ENCODE results near the gene ATP8B4. TPM values are rescaled to one million over a fixed set of nuclear protein-coding genes. Genes with fewer than 3 reads are reported as not detected.

Gene ATP8B4
- total and polyA plus RNA-seq, 4 donors: 3.6 to 37.1 (median 6.3) TPM

- 64% methylated on average over 3 of the region's 4 CpGs for WGBS (ENCODE audit: insufficient coverage)
- no peak for DNase-seq (ENCODE audit: low read depth in 4 of 6, low spot score in 6 of 6)
- Histone ChIP-seq H3K36me3 (ENCODE audit: control insufficient read depth, insufficient read depth, low read length) (no peaks in the 10 kb centered on the region), H3K27me3 (ENCODE audit: control insufficient read depth, insufficient read depth, low read length) (no peaks in the 10 kb centered on the region), H3K4me3 (ENCODE audit: low read depth, low read length) (no peak overlapping the region), H3K9me3 (ENCODE audit: control insufficient read depth, insufficient read depth, low read length) (no peaks in the 10 kb centered on the region), H3K4me1 (ENCODE audit: control insufficient read depth, insufficient read depth, low read length) (no peaks in the 10 kb centered on the region), H3K27ac (ENCODE audit: low read depth, low read length) (no peak overlapping the region)
These were observed 7.0 kb upstream of the ATP8B4 start for GRCh38 chr15:50126072-50126471.

GRCh38 chr15:50124631-50125030, 5.6 kb upstream of the ATP8B4 start:
- H3K27me3 ChIP-seq (ENCODE audit: control insufficient read depth, insufficient read depth, low read length): no peaks in the 10 kb centered on the region
- H3K27ac ChIP-seq (ENCODE audit: low read depth, low read length): no peak overlapping the region
- no peaks in the 10 kb centered on the region for H3K4me1 ChIP-seq (ENCODE audit: control insufficient read depth, insufficient read depth, low read length)
- no peaks in the 10 kb centered on the region for H3K9me3 ChIP-seq (ENCODE audit: control insufficient read depth, insufficient read depth, low read length)
- no peak for DNase-seq (ENCODE audit: low read depth in 4 of 6, low spot score in 6 of 6)
- H3K4me3 ChIP-seq (ENCODE audit: low read depth, low read length): no peak overlapping the region
- no peaks in the 10 kb centered on the region for H3K36me3 ChIP-seq (ENCODE audit: control insufficient read depth, insufficient read depth, low read length)

DNA sequence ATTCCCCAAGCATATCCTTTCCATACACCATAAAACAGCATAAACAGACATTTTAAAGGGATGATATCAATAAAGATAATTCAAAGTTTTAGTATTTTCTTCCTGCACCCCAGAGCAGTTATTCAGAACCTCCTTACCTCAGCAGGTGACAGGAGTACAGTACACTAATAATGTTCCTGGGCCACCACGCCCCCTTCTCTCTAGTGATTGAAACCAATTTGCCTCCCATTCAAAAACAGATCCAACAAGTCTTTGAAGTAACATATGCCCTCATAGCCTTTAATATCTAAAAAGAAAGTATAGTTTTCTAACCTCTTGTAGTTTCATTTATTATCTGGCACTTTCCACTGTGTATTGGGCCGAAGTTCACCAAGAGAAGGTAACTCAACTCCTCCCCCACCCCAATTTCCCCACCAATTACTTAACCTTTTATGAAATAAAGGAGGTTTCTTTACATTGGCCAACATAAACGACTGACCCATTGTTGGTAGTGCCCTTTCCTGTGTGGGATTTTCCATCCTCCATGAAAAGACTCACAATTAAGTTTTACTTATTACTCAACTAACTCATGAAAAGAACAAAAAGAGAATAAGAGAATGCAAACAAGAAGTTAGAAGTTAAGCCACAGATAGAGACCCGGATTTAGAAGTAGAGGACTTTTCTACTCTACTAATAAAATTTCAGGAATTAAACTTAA, 5.0 kb upstream of the ATP8B4 start:
- no peaks in the 10 kb centered on the region for H3K9me3 ChIP-seq (ENCODE audit: control insufficient read depth, insufficient read depth, low read length)
- H3K4me3 ChIP-seq (ENCODE audit: low read depth, low read length): no peak overlapping the region
- 80% methylated on average over 1 of the region's 4 CpGs for WGBS (ENCODE audit: insufficient coverage)
- H3K27me3 ChIP-seq (ENCODE audit: control insufficient read depth, insufficient read depth, low read length): no peaks in the 10 kb centered on the region
- H3K27ac ChIP-seq (ENCODE audit: low read depth, low read length): no peak overlapping the region
- H3K4me1 ChIP-seq (ENCODE audit: control insufficient read depth, insufficient read depth, low read length): no peaks in the 10 kb centered on the region
- H3K36me3 ChIP-seq (ENCODE audit: control insufficient read depth, insufficient read depth, low read length): no peaks in the 10 kb centered on the region
- DNase-seq (ENCODE audit: low read depth in 4 of 6, low spot score in 6 of 6): no peak

DNA sequence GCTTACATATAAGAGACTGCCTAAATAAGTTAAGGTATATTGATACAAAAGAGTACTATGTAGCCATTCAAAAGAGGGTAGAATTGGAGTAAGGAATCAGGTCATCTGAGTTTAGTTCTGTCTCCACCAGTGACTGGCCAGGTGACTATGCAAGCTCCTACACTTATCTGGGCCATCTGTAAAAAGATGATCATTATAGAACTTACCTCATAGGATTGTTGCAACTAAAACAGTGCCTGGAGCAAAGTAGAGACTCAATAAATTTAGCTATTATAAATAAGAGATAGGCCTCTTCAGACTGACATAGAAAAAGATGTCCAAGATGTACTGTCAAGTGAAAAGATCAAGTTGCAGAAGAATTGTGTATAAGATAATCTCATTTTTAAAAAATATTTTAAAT, 1.7 kb upstream of the ATP8B4 start:
- Histone ChIP-seq H3K4me1 (ENCODE audit: control insufficient read depth, insufficient read depth, low read length) (no peaks in the 10 kb centered on the region), H3K9me3 (ENCODE audit: control insufficient read depth, insufficient read depth, low read length) (no peaks in the 10 kb centered on the region), H3K36me3 (ENCODE audit: control insufficient read depth, insufficient read depth, low read length) (no peaks in the 10 kb centered on the region), H3K27ac (ENCODE audit: low read depth, low read length) (no peak overlapping the region), H3K4me3 (ENCODE audit: low read depth, low read length) (no peak overlapping the region), H3K27me3 (ENCODE audit: control insufficient read depth, insufficient read depth, low read length) (no peaks in the 10 kb centered on the region)
- no peak for DNase-seq (ENCODE audit: low read depth in 4 of 6, low spot score in 6 of 6)

- Histone ChIP-seq H3K27ac (ENCODE audit: low read depth, low read length) (no peak overlapping the region), H3K4me1 (ENCODE audit: control insufficient read depth, insufficient read depth, low read length) (no peaks in the 10 kb centered on the region), H3K4me3 (ENCODE audit: low read depth, low read length) (no peak overlapping the region), H3K36me3 (ENCODE audit: control insufficient read depth, insufficient read depth, low read length) (no peaks in the 10 kb centered on the region), H3K9me3 (ENCODE audit: control insufficient read depth, insufficient read depth, low read length) (no peaks in the 10 kb centered on the region), H3K27me3 (ENCODE audit: control insufficient read depth, insufficient read depth, low read length) (no peaks in the 10 kb centered on the region)
- no peak for DNase-seq (ENCODE audit: low read depth in 4 of 6, low spot score in 6 of 6)
These were observed 1.5 kb downstream of the ATP8B4 start for GRCh38 chr15:50117431-50118027.

DNA sequence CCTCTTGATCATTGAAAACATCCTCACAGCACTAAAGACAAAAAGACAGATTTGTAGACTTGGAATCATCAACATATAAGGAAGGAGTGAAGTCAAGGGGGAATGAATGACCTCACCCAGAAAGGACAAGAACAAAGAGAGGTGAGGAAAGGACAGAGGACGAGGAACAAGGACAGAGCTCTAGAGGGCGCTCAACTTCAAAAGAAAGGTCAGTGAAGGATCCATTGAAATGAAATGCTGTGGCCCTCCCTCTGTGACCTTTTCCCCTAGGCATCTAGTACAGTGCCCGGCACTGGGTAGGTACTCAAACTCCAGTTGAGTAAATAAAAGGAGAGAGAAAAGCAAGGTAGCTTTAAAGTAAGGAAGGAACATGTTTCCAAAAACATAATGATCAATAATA, 2.6 kb downstream of the ATP8B4 start:
- Histone ChIP-seq H3K4me1 (ENCODE audit: control insufficient read depth, insufficient read depth, low read length) (no peaks in the 10 kb centered on the region), H3K9me3 (ENCODE audit: control insufficient read depth, insufficient read depth, low read length) (no peaks in the 10 kb centered on the region), H3K27me3 (ENCODE audit: control insufficient read depth, insufficient read depth, low read length) (no peaks in the 10 kb centered on the region), H3K4me3 (ENCODE audit: low read depth, low read length) (no peak overlapping the region), H3K36me3 (ENCODE audit: control insufficient read depth, insufficient read depth, low read length) (no peaks in the 10 kb centered on the region), H3K27ac (ENCODE audit: low read depth, low read length) (no peak overlapping the region)
- DNase-seq (ENCODE audit: low read depth in 4 of 6, low spot score in 6 of 6): no peak
- WGBS (ENCODE audit: insufficient coverage): 20% methylated on average over 1 of the region's 3 CpGs

DNA sequence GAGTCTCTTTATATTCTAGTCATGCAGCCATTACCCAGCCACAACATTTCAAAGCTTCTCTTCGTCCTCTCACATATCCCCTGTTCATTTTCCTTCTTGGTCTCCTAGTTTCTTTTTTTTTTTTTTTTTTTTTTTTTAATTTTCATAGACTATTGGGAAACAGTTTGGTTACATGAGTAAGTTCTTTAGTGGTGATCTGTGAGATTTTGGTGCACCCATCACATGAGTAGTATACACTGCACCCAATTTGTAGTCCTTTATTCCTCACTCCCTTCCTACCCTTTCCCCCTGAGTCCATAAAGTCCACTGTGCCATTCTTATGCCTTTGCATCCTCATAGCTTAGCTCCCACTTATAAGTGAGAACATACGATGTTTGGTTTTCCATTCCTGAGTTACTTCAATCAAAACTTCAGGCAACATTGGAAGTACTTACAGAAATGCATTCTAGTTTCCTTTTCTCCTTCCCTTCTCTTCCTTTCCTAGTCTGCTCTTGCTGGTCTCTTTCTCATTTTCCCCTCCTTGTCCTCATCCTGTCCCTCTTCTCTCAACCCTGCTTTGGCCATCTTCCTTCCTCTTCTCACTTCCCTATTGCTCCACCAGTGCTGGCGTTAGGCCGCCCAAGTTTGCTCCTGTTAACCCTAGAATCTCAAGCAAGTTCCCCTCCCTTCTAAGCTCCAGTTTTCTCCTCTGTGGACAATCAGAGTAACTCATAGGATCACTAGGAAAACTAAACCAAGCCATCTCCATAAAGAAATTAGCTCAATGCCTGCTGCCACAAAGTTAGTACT, 4.8 kb downstream of the ATP8B4 start:
- Histone ChIP-seq H3K36me3 (ENCODE audit: control insufficient read depth, insufficient read depth, low read length) (no peaks in the 10 kb centered on the region), H3K9me3 (ENCODE audit: control insufficient read depth, insufficient read depth, low read length) (no peaks in the 10 kb centered on the region), H3K27me3 (ENCODE audit: control insufficient read depth, insufficient read depth, low read length) (no peaks in the 10 kb centered on the region), H3K27ac (ENCODE audit: low read depth, low read length) (no peak overlapping the region), H3K4me1 (ENCODE audit: control insufficient read depth, insufficient read depth, low read length) (no peaks in the 10 kb centered on the region), H3K4me3 (ENCODE audit: low read depth, low read length) (no peak overlapping the region)
- DNase-seq (ENCODE audit: low read depth in 4 of 6, low spot score in 6 of 6): no peak
- WGBS (ENCODE audit: insufficient coverage): 95% methylated on average over 3 of the region's 4 CpGs

DNA sequence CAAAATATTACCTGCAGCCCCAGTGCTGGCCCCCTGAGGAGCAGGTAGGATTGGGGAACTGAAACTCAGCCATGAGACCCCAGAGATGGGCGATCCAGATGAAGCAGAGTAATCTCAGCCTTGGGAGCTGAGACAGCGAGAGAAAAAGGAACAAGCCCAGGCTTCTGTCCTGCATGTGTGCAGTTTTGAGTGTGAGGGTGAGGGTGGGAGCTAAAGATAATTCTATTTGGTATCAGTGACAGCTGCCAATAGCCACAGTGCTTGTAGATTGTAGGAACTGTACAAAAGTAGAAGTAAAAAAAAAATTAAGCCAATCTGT, 5.9 kb downstream of the ATP8B4 start:
- no peak overlapping the region for H3K27ac ChIP-seq (ENCODE audit: low read depth, low read length)
- no peak for DNase-seq (ENCODE audit: low read depth in 4 of 6, low spot score in 6 of 6)
- no peaks in the 10 kb centered on the region for H3K27me3 ChIP-seq (ENCODE audit: control insufficient read depth, insufficient read depth, low read length)
- no peaks in the 10 kb centered on the region for H3K36me3 ChIP-seq (ENCODE audit: control insufficient read depth, insufficient read depth, low read length)
- no peaks in the 10 kb centered on the region for H3K4me1 ChIP-seq (ENCODE audit: control insufficient read depth, insufficient read depth, low read length)
- H3K9me3 ChIP-seq (ENCODE audit: control insufficient read depth, insufficient read depth, low read length): no peaks in the 10 kb centered on the region
- H3K4me3 ChIP-seq (ENCODE audit: low read depth, low read length): no peak overlapping the region
- WGBS (ENCODE audit: insufficient coverage): 100% methylated on average over 2 of the region's 2 CpGs

DNA sequence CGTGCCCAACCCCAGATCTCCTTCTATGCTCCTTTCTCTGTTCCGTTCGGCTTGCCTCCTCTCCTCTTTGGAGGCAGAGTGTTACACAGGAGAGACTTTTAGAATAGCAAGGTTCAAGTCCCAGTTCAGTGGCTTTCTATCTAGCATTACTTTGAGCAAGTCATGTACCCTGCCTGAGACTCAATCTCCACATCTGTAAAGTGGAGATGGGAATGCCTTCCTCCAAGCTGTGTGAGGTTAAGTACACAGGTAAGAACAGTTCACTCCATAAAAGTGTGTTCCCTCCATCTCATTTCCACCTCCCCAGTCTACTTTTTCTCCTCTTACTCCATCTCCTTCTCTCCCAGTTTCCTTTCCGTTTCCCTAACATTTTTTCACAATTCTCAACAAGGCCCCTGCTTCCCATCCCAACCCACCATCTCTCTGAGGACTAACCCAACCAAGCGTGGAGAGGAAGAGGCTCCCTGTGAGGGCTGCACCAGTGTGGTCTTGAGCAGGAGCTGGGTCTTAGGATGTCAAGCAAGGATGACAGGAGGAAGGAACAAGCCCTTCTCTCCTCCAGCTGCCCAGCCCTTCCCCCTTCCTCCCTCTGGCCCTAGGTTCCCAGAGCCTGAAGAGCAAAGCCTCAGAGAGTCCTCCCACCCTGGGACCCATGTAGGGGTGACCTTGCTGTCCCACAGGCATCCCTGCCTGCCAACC, 6.4 kb downstream of the ATP8B4 start:
- no peak for DNase-seq (ENCODE audit: low read depth in 4 of 6, low spot score in 6 of 6)
- Histone ChIP-seq H3K36me3 (ENCODE audit: control insufficient read depth, insufficient read depth, low read length) (no peaks in the 10 kb centered on the region), H3K27ac (ENCODE audit: low read depth, low read length) (no peak overlapping the region), H3K9me3 (ENCODE audit: control insufficient read depth, insufficient read depth, low read length) (no peaks in the 10 kb centered on the region), H3K27me3 (ENCODE audit: control insufficient read depth, insufficient read depth, low read length) (no peaks in the 10 kb centered on the region), H3K4me1 (ENCODE audit: control insufficient read depth, insufficient read depth, low read length) (no peaks in the 10 kb centered on the region), H3K4me3 (ENCODE audit: low read depth, low read length) (no peak overlapping the region)
- WGBS (ENCODE audit: insufficient coverage): 100% methylated on average over 1 of the region's 5 CpGs

Measured in spinal cord (tissue), 10 donors.